GM18498 (cell line): Measurements from ENCODE around the gene EVI5L.
"Not testable (repeated sequence)": the region's sequence is repeated elsewhere in the genome, so short reads cannot be mapped to it uniquely, and the experiment has no call there.

Experiments
- ATAC-seq: cut with Tn5 transposase; IDR thresholded peaks from one replicate; pipeline ENCODE4 v1.9.1; 2021; ENCODE audit warnings: mild to moderate bottlenecking, moderate library complexity; ENCODE audit not compliant: unreplicated experiment

Gene EVI5L

GRCh38 chr19:7829561-7830271 lies at the start of gene EVI5L:
EVI5L (plus strand) TSS chr19:7830218; CDS start chr19:7846543, 16,325 bp downstream.
- peak; percentile 86 for ATAC-seq

GRCh38 chr19:7781157-7781556 lies 48.9 kb upstream of the EVI5L start:
- ATAC-seq: no peak

DNA sequence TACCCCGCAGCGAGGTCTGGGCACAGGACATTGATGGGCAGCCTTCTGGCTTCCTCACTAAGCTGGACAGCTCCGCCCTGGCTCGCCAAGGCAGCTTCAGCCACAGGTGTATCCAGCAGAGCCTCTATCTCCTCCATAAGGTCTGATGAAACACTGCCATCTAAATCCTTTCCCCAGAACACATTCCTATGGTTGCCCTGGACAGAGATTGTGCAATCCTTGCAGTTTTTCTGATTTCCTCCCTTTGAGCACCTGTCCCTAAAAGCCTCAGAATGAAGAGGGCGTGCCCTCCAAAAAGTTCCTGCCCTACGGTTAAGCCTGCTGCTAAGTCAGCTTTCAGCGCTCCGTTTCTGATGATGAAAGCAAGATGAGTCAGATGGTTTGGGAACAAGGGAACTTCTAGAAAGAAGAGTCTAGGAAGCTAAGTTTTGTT lies 46.0 kb upstream of the EVI5L start:
- ATAC-seq: no peak

DNA sequence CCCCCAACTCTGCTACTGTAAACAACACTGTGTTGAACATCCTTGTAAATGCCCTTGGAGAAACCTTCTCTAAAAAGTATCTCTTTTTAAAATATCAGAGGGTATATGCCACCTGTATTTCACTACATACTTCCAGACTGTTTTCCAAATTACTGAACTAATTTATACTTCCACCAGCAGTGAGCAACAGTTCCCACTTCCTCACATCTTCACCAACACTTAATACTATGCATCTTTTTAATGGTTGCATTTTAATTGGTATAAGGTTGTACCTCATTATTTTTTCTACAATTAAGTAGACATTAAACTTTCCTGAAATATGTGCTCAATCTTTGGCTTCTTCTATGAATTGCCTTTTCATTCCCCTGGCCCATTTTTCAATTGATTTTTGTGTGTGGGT lies 45.2 kb upstream of the EVI5L start:
- no peak for ATAC-seq

DNA sequence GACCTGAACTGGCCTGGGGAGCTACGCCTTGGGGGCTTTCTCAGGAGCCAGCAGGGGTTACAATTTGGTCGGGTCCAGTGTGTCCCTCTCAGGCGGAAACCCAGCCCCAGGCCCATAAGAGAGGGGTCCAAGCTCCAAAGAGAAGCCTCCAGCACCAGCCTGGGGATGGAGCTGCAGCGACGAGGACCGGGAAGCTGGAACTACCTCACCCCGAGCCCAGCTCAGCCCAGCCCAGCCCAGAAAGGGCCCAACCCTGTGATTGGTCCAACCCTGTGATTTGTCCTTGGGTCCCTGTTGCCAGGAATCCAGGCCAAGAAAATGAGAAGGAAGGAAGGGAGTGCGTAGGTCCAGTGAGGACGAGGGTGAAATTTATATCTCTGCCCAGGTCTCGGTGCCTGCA lies 42.9 kb upstream of the EVI5L start:
- ATAC-seq: no peak

GRCh38 chr19:7787602-7788177 lies 42.3 kb upstream of the EVI5L start:
- ATAC-seq: no peak

DNA sequence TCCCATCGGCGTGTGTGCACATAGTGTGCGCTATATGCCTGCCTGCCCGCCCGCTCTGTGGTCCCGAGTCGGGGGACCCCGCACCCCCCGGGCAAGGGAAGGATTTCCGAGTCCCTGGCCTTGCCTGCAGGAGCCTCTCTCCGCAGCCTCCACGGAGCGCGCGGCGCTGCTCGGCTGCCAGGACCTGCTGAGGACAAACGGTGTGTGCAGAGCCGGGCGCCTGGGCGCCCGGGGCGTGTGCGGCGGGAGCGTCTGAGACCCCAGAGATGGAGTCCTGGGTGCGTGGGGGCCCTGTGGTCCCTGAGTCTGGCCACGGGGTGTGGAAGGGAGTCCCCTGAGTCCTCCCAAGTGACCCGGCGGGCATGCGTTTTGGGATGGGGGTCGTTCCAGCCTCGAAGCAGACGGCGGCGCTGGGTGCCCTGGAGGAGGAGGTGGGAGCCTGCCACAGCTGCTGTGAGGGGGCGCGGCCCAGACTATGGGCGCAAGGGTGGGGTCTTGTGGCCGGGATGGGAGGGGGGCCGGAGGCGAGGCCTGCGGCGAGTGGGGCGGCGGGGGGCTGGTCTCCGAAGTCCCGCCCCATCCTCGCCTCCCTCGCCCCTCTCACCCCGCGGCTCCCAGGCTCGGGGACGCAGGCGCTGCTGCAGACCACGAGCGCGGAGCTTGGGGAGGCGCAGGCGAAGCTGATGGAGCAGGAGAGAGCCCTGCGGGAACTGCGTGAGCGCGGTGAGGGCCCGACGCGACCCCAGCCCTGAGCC lies 41.7 kb upstream of the EVI5L start:
- ATAC-seq: no peak

GRCh38 chr19:7788933-7789323 lies 41.1 kb upstream of the EVI5L start:
- no peak for ATAC-seq

DNA sequence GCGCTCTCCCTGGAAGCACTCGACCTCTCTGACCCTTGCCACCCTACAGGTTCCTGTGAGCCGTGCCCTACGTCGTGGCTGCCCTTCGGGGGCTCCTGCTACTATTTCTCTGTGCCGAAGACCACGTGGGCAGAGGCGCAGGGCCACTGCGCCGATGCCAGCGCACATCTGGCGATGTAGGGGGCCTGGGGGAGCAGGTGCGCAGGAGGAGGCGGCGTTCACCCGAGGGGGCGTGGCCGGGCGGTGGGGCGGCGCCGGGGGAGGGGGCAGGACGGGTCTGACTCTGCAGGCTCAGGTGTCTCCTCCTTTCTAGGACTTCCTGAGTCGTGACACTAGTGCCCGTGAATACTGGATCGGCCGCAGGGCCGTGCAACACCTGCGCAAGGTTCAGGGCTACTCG lies 40.6 kb upstream of the EVI5L start:
- ATAC-seq: no peak

- ATAC-seq: no peak
Observed at GRCh38 chr19:7790416-7790815, 39.6 kb upstream of the EVI5L start.

GRCh38 chr19:7792281-7792680 lies 37.7 kb upstream of the EVI5L start:
- ATAC-seq: no peak

GRCh38 chr19:7792701-7793100 lies 37.3 kb upstream of the EVI5L start:
- ATAC-seq: not testable (repeated sequence)

GRCh38 chr19:7793493-7793892 lies 36.5 kb upstream of the EVI5L start:
- ATAC-seq: no peak

GRCh38 chr19:7795555-7796161 lies 34.4 kb upstream of the EVI5L start:
- ATAC-seq: no peak

DNA sequence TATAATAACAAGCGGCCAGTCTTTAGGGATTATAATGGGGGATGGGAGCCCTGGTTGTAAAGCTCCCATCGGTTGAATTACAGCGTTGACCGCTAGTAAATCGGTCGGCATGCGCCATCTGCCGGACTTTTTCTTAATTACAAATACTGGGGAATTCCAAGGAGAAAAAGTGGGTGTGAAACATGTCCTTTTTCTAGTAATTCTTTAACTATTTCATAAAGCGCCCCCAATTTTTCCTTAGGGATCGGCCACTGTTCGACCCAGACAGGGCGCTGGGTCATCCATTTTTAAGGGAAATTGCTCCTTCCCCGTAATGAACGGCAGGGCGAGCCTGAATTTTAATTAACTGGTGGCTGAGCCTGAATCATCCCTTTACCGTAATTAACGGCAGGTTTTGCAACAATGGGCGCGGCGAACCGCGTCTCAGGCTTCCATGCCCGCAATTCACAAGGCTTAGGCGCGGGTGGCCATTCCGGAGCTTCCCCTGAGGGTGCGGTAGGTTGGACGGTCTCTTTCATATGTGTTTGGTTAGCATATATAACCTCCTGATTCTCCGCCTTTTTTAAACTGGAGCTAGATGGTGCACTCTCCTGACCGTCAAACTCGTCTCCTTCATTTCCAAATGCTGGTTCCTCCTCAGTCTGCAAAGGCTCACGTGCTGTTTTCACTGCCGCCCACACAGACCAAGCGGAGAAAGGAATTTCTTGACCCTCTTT lies 30.2 kb upstream of the EVI5L start:
- ATAC-seq: no peak

- no peak for ATAC-seq
Observed at GRCh38 chr19:7801020-7801570, 28.9 kb upstream of the EVI5L start.

- ATAC-seq: no peak
Observed at GRCh38 chr19:7806234-7806633, 23.8 kb upstream of the EVI5L start.

DNA sequence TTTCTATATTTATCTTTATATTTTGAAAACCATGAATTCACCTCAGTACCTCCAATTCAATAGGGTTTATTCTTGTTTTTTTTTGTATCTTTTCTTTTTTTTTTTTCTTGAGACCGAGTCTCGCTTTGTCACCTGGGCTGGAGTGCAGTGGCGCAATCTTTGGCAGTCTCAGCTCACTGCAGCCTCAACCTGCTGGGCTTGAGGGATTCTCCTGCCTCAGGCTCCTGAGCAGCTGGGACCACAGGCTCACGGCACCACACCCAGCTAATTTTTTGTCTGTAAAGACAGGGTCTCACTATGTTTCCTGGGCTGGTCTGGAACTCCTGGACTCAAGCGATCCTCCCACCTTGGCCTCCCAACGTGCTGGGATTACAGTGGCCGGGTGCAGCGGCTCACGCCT lies 23.1 kb upstream of the EVI5L start:
- ATAC-seq: no peak

DNA sequence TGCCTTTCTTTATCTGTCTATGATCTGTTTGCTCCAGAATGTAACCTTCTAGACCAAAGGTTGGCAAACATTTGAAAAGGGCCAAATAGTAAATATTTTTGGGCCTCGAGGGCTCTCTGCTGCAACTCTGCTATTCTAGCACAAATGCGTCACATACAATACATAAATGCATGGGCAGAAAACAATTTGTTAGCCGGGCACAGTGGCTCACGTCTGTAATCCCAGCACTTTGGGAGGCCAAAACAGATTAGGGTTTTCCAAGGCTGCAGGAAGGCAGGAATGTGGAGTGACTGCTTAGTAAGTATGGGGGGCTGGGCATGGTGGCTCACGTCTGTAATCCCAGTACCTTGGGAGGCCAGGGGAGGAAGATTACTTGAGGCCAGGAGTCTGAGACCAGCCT lies 21.9 kb upstream of the EVI5L start:
- ATAC-seq: no peak

- ATAC-seq: no peak
Observed at GRCh38 chr19:7811989-7812388, 18.0 kb upstream of the EVI5L start.

- ATAC-seq: peak; percentile 50
Observed at GRCh38 chr19:7815325-7815724, 14.7 kb upstream of the EVI5L start.
